Superior temporal gyrus (tissue), 1 donor: ENCODE results near the gene COPZ1.

Experiments used
- DNase-seq: peaks from one replicate; pipeline ENCODE4 v3.0.0-alpha.2; 2016; ENCODE audit errors: extremely low spot score

The COPZ1 gene

GRCh38 chr12:54394281-54394719 is 69.4 kb downstream of the COPZ1 start:
- DNase-seq, result peak; percentile 90

GRCh38 chr12:54394986-54395385 is 70.1 kb downstream of the COPZ1 start:
- DNase-seq, result no peak

- no peak for DNase-seq
These were observed 70.6 kb downstream of the COPZ1 start for GRCh38 chr12:54395545-54395944.

- DNase-seq, result no peak
These were observed 72.2 kb downstream of the COPZ1 start for GRCh38 chr12:54397157-54397556.

GRCh38 chr12:54398218-54398617 is 73.3 kb downstream of the COPZ1 start:
- no peak for DNase-seq

- peak; percentile 93 for DNase-seq
These were observed 74.3 kb downstream of the COPZ1 start for GRCh38 chr12:54398995-54399793.

- DNase-seq, result no peak
These were observed 76.2 kb downstream of the COPZ1 start for GRCh38 chr12:54401119-54401518.
